ENCODE data around the gene LYSMD2. TPM values are rescaled to one million over a fixed set of nuclear protein-coding genes. Genes with fewer than 3 reads are reported as not detected.

LYSMD2 gene
- total RNA-seq, 1 donor from 2014 or later: 1.8 TPM

DNA sequence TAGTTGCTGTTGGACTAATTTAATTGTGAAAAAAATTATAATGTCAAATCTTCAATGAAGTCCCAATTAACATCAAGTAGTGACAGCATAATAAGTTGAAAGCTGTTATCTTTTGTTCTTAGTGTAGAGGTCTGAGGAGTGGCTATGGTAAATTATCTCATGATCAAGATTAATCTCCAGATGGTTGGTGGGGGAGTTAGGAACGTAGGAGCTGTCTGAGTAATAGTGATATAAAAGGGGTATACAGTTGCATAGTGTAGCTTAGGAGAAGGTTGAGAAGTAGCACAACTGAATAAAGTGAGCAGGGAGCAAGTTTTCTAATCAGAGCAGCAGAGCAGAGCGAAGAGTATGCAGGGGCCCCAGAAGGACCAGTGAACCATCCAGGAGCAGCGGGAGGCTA is 33.4 kb upstream of the LYSMD2 start:
- DNase-seq (ENCODE audit: extremely low spot score, unreplicated experiment): no peak
- Mint-ChIP-seq H3K27ac (ENCODE audit: unreplicated experiment) (no peak overlapping the region), H3K4me3 (ENCODE audit: unreplicated experiment) (no peak overlapping the region), H3K36me3 (ENCODE audit: unreplicated experiment) (peaks cover 22% of the 10 kb centered on the region), H3K9me3 (ENCODE audit: unreplicated experiment) (no peaks in the 10 kb centered on the region), H3K27me3 (ENCODE audit: unreplicated experiment) (no peaks in the 10 kb centered on the region), H3K4me1 (ENCODE audit: unreplicated experiment) (no peaks in the 10 kb centered on the region)
- TF ChIP-seq, protein P1, sequence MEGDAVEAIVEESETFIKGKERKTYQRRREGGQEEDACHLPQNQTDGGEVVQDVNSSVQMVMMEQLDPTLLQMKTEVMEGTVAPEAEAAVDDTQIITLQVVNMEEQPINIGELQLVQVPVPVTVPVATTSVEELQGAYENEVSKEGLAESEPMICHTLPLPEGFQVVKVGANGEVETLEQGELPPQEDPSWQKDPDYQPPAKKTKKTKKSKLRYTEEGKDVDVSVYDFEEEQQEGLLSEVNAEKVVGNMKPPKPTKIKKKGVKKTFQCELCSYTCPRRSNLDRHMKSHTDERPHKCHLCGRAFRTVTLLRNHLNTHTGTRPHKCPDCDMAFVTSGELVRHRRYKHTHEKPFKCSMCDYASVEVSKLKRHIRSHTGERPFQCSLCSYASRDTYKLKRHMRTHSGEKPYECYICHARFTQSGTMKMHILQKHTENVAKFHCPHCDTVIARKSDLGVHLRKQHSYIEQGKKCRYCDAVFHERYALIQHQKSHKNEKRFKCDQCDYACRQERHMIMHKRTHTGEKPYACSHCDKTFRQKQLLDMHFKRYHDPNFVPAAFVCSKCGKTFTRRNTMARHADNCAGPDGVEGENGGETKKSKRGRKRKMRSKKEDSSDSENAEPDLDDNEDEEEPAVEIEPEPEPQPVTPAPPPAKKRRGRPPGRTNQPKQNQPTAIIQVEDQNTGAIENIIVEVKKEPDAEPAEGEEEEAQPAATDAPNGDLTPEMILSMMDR (IDR thresholded peaks at IDR 0.05): no peak

DNA sequence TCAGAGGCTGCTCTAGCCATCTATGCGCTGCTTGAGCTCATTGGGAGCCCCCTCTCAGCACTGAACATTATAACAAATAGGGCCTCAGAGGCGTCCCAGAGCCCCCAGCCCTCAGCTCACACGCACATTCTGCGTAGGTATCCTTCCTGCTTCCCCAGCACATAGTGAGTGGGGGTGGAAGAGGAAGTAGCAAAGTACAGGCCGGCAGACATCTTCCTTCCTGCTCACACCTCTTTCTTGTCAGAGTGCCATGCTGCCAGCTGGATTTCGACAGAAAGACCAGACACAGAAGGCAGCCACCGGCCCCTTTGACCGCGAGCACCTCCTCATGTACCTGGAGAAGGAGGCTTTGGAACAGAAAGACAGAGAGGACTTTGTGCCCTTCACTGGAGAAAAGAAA is 30.6 kb upstream of the LYSMD2 start:
- Mint-ChIP-seq H3K9me3 (ENCODE audit: unreplicated experiment) (no peaks in the 10 kb centered on the region), H3K36me3 (ENCODE audit: unreplicated experiment) (peaks cover 18% of the 10 kb centered on the region), H3K4me3 (ENCODE audit: unreplicated experiment) (no peak overlapping the region), H3K27me3 (ENCODE audit: unreplicated experiment) (no peaks in the 10 kb centered on the region), H3K4me1 (ENCODE audit: unreplicated experiment) (no peaks in the 10 kb centered on the region), H3K27ac (ENCODE audit: unreplicated experiment) (no peak overlapping the region)
- TF ChIP-seq, protein P1 (IDR thresholded peaks at IDR 0.05): no peak
- DNase-seq (ENCODE audit: extremely low spot score, unreplicated experiment): no peak

DNA sequence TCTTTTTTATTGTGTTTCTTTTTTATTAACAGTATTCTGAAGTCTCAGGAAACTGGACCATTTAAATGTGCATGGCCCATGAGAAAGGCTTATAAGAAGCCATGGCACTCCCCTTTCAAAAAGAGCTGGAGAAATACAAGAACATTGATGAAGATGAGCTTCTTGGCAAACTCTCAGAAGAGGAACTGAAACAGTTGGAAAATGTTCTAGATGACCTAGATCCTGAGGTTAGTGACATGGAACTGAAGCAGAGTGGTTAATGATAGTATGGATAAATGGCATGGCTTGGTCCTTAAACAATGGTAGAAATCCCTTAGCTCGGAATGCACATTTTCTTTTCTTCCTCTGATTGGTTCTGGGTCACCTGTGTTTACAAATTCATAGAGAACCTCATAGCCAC is 28.9 kb upstream of the LYSMD2 start:
- Mint-ChIP-seq H3K9me3 (ENCODE audit: unreplicated experiment) (no peaks in the 10 kb centered on the region), H3K4me1 (ENCODE audit: unreplicated experiment) (no peaks in the 10 kb centered on the region), H3K4me3 (ENCODE audit: unreplicated experiment) (no peak overlapping the region), H3K36me3 (ENCODE audit: unreplicated experiment) (peaks cover 18% of the 10 kb centered on the region), H3K27ac (ENCODE audit: unreplicated experiment) (no peak overlapping the region), H3K27me3 (ENCODE audit: unreplicated experiment) (peaks cover 4% of the 10 kb centered on the region)
- TF ChIP-seq, protein P1 (IDR thresholded peaks at IDR 0.05): no peak
- DNase-seq (ENCODE audit: extremely low spot score, unreplicated experiment): no peak

DNA sequence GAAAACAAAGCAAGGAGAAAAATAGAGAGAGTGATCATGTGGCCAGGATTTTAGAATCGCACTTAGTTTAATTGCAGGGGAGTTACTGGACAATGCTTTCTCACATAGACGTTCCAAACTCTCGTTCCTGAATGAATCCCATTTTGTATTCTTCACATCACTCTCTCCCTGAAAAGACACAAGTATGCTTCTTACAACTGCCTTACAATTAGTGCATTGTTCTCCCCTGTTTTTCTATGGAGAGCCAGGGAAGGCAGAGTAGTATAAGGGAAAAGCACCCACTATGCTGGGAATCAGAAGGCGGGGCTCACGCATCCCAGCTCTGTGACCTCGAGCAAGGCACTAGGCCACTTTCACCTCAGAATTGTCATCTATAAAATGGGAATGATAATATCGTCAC is 28.3 kb upstream of the LYSMD2 start:
- Mint-ChIP-seq H3K27me3 (ENCODE audit: unreplicated experiment) (peaks cover 4% of the 10 kb centered on the region), H3K9me3 (ENCODE audit: unreplicated experiment) (no peaks in the 10 kb centered on the region), H3K27ac (ENCODE audit: unreplicated experiment) (no peak overlapping the region), H3K36me3 (ENCODE audit: unreplicated experiment) (peaks cover 16% of the 10 kb centered on the region), H3K4me3 (ENCODE audit: unreplicated experiment) (no peak overlapping the region), H3K4me1 (ENCODE audit: unreplicated experiment) (no peaks in the 10 kb centered on the region)
- DNase-seq (ENCODE audit: extremely low spot score, unreplicated experiment): no peak
- TF ChIP-seq, protein P1 (IDR thresholded peaks at IDR 0.05): no peak

DNA sequence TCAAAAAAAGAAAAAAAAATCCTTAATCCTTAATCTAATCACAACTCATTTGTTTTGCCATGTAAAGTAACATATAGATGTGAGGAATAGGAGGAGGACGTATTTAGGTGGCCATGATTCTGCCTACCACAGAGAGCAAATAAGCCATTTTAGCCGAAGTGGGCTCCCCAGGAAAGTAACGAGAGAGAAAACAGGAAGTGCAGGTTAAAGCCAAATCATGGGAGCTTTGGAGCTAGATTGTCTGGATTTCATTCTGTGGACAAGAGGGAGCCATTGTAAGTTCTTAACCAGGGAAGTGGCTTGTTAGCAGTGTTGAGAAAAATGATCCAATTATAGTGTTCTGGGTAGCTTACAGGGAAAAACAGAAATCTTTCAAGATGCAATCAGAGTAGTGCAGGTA is 23.4 kb upstream of the LYSMD2 start:
- no peak for DNase-seq (ENCODE audit: extremely low spot score, unreplicated experiment)

More for the DNA sequence above, 23.4 kb upstream of the LYSMD2 start:
- TF ChIP-seq, protein P1 (IDR thresholded peaks at IDR 0.05): no peak
- H3K27me3 Mint-ChIP-seq (ENCODE audit: unreplicated experiment): peaks cover 4% of the 10 kb centered on the region
- H3K4me1 Mint-ChIP-seq (ENCODE audit: unreplicated experiment): peaks cover 12% of the 10 kb centered on the region
- no peak overlapping the region for H3K4me3 Mint-ChIP-seq (ENCODE audit: unreplicated experiment)
- H3K9me3 Mint-ChIP-seq (ENCODE audit: unreplicated experiment): peaks cover 9% of the 10 kb centered on the region
- no peaks in the 10 kb centered on the region for H3K36me3 Mint-ChIP-seq (ENCODE audit: unreplicated experiment)
- H3K27ac Mint-ChIP-seq (ENCODE audit: unreplicated experiment): no peak overlapping the region

Measured in osteocyte (in vitro differentiated cells).